GM12878 (cell line): Measurements from ENCODE around the gene SLC37A1. TPM values are rescaled to one million over a fixed set of nuclear protein-coding genes. Genes with fewer than 3 reads are reported as not detected.

Experiments
- CHD2 ChIP-seq: IDR thresholded peaks from 2 replicates; pipeline ENCODE4 v1.6.1; 2011; ENCODE audit warnings: low read depth, low read length, improper control_type of control experiment, borderline replicate concordance
- DPF2 ChIP-seq: fragments of 450-650 bp; IDR thresholded peaks from 2 replicates; pipeline ENCODE4 v1.6.1; 2017; ENCODE audit warnings: mild to moderate bottlenecking
- FOS ChIP-seq: IDR thresholded peaks from 3 replicates; pipeline ENCODE4 v1.6.1; 2011; ENCODE audit warnings: borderline replicate concordance; ENCODE audit not compliant: insufficient read length; ENCODE audit errors: extremely low read depth
- FOXK2 ChIP-seq: fragments of 450-650 bp; IDR thresholded peaks from 2 replicates; pipeline ENCODE4 v1.6.1; 2017; ENCODE audit warnings: mild to moderate bottlenecking, moderate library complexity
- NR2C1 ChIP-seq: fragments of 450-650 bp; IDR thresholded peaks from 2 replicates; pipeline ENCODE4 v1.6.1; 2017; ENCODE audit warnings: antibody characterized with exemption, mild to moderate bottlenecking, moderate library complexity
- PAX8 ChIP-seq: fragments of 450-650 bp; IDR thresholded peaks from 2 replicates; pipeline ENCODE4 v1.6.1; 2017; ENCODE audit warnings: mild to moderate bottlenecking, moderate library complexity
- PML ChIP-seq: IDR thresholded peaks from 2 replicates; pipeline ENCODE4 v1.6.1; 2012; ENCODE audit warnings: low read length, inconsistent platforms
- POLR2A ChIP-seq: IDR thresholded peaks from 2 replicates; pipeline ENCODE4 v1.6.1; 2011; ENCODE audit warnings: low read depth, mild to moderate bottlenecking, low read length
- POLR2AphosphoS2 ChIP-seq: IDR thresholded peaks from 2 replicates; pipeline ENCODE4 v1.6.1; 2011; ENCODE audit warnings: low read depth, mild to moderate bottlenecking, low read length, improper control_type of control experiment, moderate library complexity
- SP1 ChIP-seq: IDR thresholded peaks from one replicate; pipeline ENCODE4 v1.6.1; 2011; ENCODE audit warnings: low read depth, low read length
- TARDBP ChIP-seq: IDR thresholded peaks from 2 replicates; pipeline ENCODE4 v1.6.1; 2016; ENCODE audit warnings: borderline replicate concordance
- TCF12 ChIP-seq: IDR thresholded peaks from 2 replicates; pipeline ENCODE4 v1.6.1; 2011; ENCODE audit warnings: low read depth, mild to moderate bottlenecking, low read length
- ZNF207 ChIP-seq: fragments of 450-650 bp; IDR thresholded peaks from 2 replicates; pipeline ENCODE4 v1.6.1; 2014; ENCODE audit warnings: antibody characterized with exemption, mild to moderate bottlenecking, borderline replicate concordance
- polyA plus RNA-seq, 11 experiments: library from polyadenylated mRNA; depleted of rRNA in 4 of 11; unstranded in 6 of 11; stranded (reverse) in 5 of 11; fragments of >200 nt; fragmentation: Nextera tagmentation in 4 of 11; fragmentation: Illumina TruSeq in 1 of 11; extraction: Ambion mirVana in 4 of 11; extraction: Trizol in 1 of 11; gene quantifications; 1 replicate in 1 of 11; 2 replicates in 10 of 11; pipeline versions ENCODE4 v1.2.1 to v1.2.3, GENCODE V29; 2011 to 2016; ENCODE audit warnings: inconsistent platforms in 2 of 11, missing spikeins in 2 of 11, low read depth in 1 of 11
- total RNA-seq, 4 experiments: library from RNA; depleted of rRNA in 3 of 4; stranded (reverse); fragments of >200 nt in 3 of 4; fragmentation: Illumina TruSeq in 1 of 4; extraction: Trizol in 1 of 4; gene quantifications; 2 replicates each; pipeline versions ENCODE4 v1.2.1 to v1.2.3, GENCODE V29; 2013 to 2021
- TF ChIP-seq, protein P1 (sequence below): fragments of 450-650 bp; IDR thresholded peaks from 2 replicates; pipeline ENCODE4 v1.6.1; 2017; ENCODE audit warnings: low read depth, mild to moderate bottlenecking, moderate library complexity

The SLC37A1 gene
- total and polyA plus RNA-seq, 10 of the 15 experiments (the other 5 are each of a cell fraction or from before 2014, with no cell fraction given) = 1.1 to 35.5 (median 24.4) TPM

DNA sequence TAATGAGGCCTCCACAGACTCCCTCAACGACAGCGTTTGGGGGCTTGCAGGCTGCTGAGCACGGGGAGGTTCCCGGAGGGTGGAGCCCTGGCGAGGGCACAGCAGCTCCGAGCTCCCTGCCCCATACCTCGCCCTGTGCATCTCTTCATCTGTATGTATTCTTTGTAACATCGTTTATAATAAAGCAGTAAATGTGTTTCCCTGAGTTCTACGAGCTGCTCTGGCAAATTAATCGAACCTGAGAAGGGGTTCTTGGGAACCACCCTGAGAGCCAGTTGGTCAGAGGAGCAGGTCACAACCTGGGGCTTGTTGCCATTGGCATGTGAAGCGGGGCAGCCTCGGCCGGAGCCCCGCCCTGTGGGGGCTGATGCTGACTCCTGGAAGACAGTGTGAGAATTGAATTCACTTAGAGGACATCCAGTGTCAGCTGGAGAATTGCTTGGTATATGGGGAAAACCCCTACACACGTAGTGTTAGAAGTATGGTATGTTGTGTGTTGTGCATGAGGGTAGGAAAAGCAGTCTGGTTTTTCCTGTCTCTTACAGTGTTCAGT is 11.5 kb downstream of the SLC37A1 start (continued):
- TF ChIP-seq ZNF207 (0 out of 2 replicates have a peak, but pooled peaks have one; percentile 58), DPF2 (peak; percentile 38), CHD2 (no peak), FOS (no peak), NR2C1 (no peak), FOXK2 (no peak), POLR2A (peak; percentile 38; the same call in 1 of the 2 replicates), PAX8 (no peak), POLR2AphosphoS2 (peak; percentile 72; the same call in 1 of the 2 replicates), SP1 (no peak), TCF12 (0 out of 2 replicates have a peak, but pooled peaks have one; percentile 18), TARDBP (no peak), PML (no peak)
- TF ChIP-seq, protein P1, sequence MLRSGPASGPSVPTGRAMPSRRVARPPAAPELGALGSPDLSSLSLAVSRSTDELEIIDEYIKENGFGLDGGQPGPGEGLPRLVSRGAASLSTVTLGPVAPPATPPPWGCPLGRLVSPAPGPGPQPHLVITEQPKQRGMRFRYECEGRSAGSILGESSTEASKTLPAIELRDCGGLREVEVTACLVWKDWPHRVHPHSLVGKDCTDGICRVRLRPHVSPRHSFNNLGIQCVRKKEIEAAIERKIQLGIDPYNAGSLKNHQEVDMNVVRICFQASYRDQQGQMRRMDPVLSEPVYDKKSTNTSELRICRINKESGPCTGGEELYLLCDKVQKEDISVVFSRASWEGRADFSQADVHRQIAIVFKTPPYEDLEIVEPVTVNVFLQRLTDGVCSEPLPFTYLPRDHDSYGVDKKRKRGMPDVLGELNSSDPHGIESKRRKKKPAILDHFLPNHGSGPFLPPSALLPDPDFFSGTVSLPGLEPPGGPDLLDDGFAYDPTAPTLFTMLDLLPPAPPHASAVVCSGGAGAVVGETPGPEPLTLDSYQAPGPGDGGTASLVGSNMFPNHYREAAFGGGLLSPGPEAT = peak; percentile 18; the same call in 1 of the 2 replicates
